ENCODE measurements around the gene MRPL16.

Gene MRPL16

GRCh38 chr11:59769111-59769510, 41.5 kb downstream of the MRPL16 start:
- Histone ChIP-seq H3K79me1 (replicated peaks; ENCODE audit: low read length, poor library complexity, severe bottlenecking) (peaks cover 14% of the 10 kb centered on the region), H2BK15ac (ENCODE audit: low read depth, poor library complexity, severe bottlenecking) (no peak overlapping the region), H4K91ac (ENCODE audit: low read length) (no peak overlapping the region), H2BK120ac (ENCODE audit: low read depth, low read length) (no peak overlapping the region), H3K14ac (ENCODE audit: low read length in 2 of 2) (no peak overlapping the region), H2AFZ (ENCODE audit: low read depth, low read length) (no peak overlapping the region), H2AK5ac (ENCODE audit: low read length, severe bottlenecking) (no peak overlapping the region), H3K36me3 (ENCODE audit: control insufficient read depth in 1 of 2, insufficient read depth in 2 of 2, low read depth in 1 of 2, low read length in 2 of 2) (peaks cover 2 to 12% of the 10 kb centered on the region in 2 experiments), H3K18ac (ENCODE audit: low read depth in 1 of 2, low read length in 2 of 2) (no peak overlapping the region), H3K23ac (ENCODE audit: low read length in 2 of 2) (no peak overlapping the region), H3K9ac (ENCODE audit: low read length) (no peak overlapping the region), H3K4ac (ENCODE audit: low read depth in 1 of 2, low read length in 2 of 2) (no peak overlapping the region), H2BK12ac (ENCODE audit: low read length in 2 of 2) (no peak overlapping the region), H3K4me3 (ENCODE audit: insufficient read depth in 1 of 2, low read depth in 1 of 2, low read length in 2 of 2) (no peak overlapping the region), H3K4me2 (ENCODE audit: low read length, poor library complexity, severe bottlenecking) (no peak overlapping the region), H3K9me3 (ENCODE audit: control insufficient read depth, low read length) (no peaks in the 10 kb centered on the region), H3K4me1 (ENCODE audit: control insufficient read depth, insufficient read depth, low read depth, low read length) (peaks cover 19% of the 10 kb centered on the region), H4K8ac (ENCODE audit: low read length) (no peak overlapping the region), H2BK5ac (ENCODE audit: low read depth, low read length, poor library complexity, severe bottlenecking) (no peak overlapping the region), H3K27ac (ENCODE audit: low read length, poor library complexity, severe bottlenecking) (no peak overlapping the region), H3K27me3 (ENCODE audit: control insufficient read depth in 1 of 2, insufficient read depth in 1 of 2, low read length in 2 of 2) (no peaks in the 10 kb centered on the region)
- 74% methylated on average over 7 of the region's 7 CpGs for WGBS
- DNase-seq: no peak

- H3K4me3 ChIP-seq (ENCODE audit: insufficient read depth in 1 of 2, low read depth in 1 of 2, low read length in 2 of 2): no peak overlapping the region
- 97% methylated on average over 1 of the region's 1 CpG for WGBS
- no peak overlapping the region for H4K8ac ChIP-seq (ENCODE audit: low read length)
- H3K14ac ChIP-seq (ENCODE audit: low read length in 2 of 2): no peak overlapping the region
- H3K9me3 ChIP-seq (ENCODE audit: control insufficient read depth, low read length): no peaks in the 10 kb centered on the region
- no peak overlapping the region for H3K27ac ChIP-seq (ENCODE audit: low read length, poor library complexity, severe bottlenecking)
- no peak overlapping the region for H4K91ac ChIP-seq (ENCODE audit: low read length)
- no peak overlapping the region for H2AK5ac ChIP-seq (ENCODE audit: low read length, severe bottlenecking)
- peaks cover 19% of the 10 kb centered on the region for H3K4me1 ChIP-seq (ENCODE audit: control insufficient read depth, insufficient read depth, low read depth, low read length)
- no peak overlapping the region for H2BK15ac ChIP-seq (ENCODE audit: low read depth, poor library complexity, severe bottlenecking)
- H3K4ac ChIP-seq (ENCODE audit: low read depth in 1 of 2, low read length in 2 of 2): no peak overlapping the region
- H3K36me3 ChIP-seq (ENCODE audit: control insufficient read depth in 1 of 2, insufficient read depth in 2 of 2, low read depth in 1 of 2, low read length in 2 of 2): peaks cover 2 to 11% of the 10 kb centered on the region in 2 experiments
- no peaks in the 10 kb centered on the region for H3K27me3 ChIP-seq (ENCODE audit: control insufficient read depth in 1 of 2, insufficient read depth in 1 of 2, low read length in 2 of 2)
- no peak for DNase-seq
- H3K79me1 ChIP-seq (replicated peaks; ENCODE audit: low read length, poor library complexity, severe bottlenecking): peaks cover 14% of the 10 kb centered on the region
- H2BK12ac ChIP-seq (ENCODE audit: low read length in 2 of 2): no peak overlapping the region
- H3K23ac ChIP-seq (ENCODE audit: low read length in 2 of 2): no peak overlapping the region
- no peak overlapping the region for H2BK5ac ChIP-seq (ENCODE audit: low read depth, low read length, poor library complexity, severe bottlenecking)
- no peak overlapping the region for H2AFZ ChIP-seq (ENCODE audit: low read depth, low read length)
- no peak overlapping the region for H3K4me2 ChIP-seq (ENCODE audit: low read length, poor library complexity, severe bottlenecking)
- H2BK120ac ChIP-seq (ENCODE audit: low read depth, low read length): no peak overlapping the region
- H3K18ac ChIP-seq (ENCODE audit: low read depth in 1 of 2, low read length in 2 of 2): no peak overlapping the region
- H3K9ac ChIP-seq (ENCODE audit: low read length): no peak overlapping the region
Observed at GRCh38 chr11:59767225-59767611, 43.4 kb downstream of the MRPL16 start.

- Histone ChIP-seq H3K4me3 (ENCODE audit: insufficient read depth in 1 of 2, low read depth in 1 of 2, low read length in 2 of 2) (no peak overlapping the region), H2BK12ac (ENCODE audit: low read length in 2 of 2) (no peak overlapping the region), H3K79me1 (replicated peaks; ENCODE audit: low read length, poor library complexity, severe bottlenecking) (peaks cover 15% of the 10 kb centered on the region), H2BK120ac (ENCODE audit: low read depth, low read length) (no peak overlapping the region), H2BK5ac (ENCODE audit: low read depth, low read length, poor library complexity, severe bottlenecking) (no peak overlapping the region), H3K14ac (ENCODE audit: low read length in 2 of 2) (no peak overlapping the region), H3K4ac (ENCODE audit: low read depth in 1 of 2, low read length in 2 of 2) (no peak overlapping the region), H3K18ac (ENCODE audit: low read depth in 1 of 2, low read length in 2 of 2) (no peak overlapping the region), H3K27me3 (ENCODE audit: control insufficient read depth in 1 of 2, insufficient read depth in 1 of 2, low read length in 2 of 2) (no peaks in the 10 kb centered on the region), H2AK5ac (ENCODE audit: low read length, severe bottlenecking) (no peak overlapping the region), H3K36me3 (ENCODE audit: control insufficient read depth in 1 of 2, insufficient read depth in 2 of 2, low read depth in 1 of 2, low read length in 2 of 2) (peaks cover 6 to 11% of the 10 kb centered on the region in 2 experiments), H2AFZ (ENCODE audit: low read depth, low read length) (no peak overlapping the region), H4K91ac (ENCODE audit: low read length) (no peak overlapping the region), H2BK15ac (ENCODE audit: low read depth, poor library complexity, severe bottlenecking) (no peak overlapping the region), H3K4me1 (ENCODE audit: control insufficient read depth, insufficient read depth, low read depth, low read length) (peaks cover 22% of the 10 kb centered on the region), H3K27ac (ENCODE audit: low read length, poor library complexity, severe bottlenecking) (no peak overlapping the region), H3K4me2 (ENCODE audit: low read length, poor library complexity, severe bottlenecking) (no peak overlapping the region), H4K8ac (ENCODE audit: low read length) (no peak overlapping the region), H3K23ac (ENCODE audit: low read length in 2 of 2) (no peak overlapping the region), H3K9ac (ENCODE audit: low read length) (no peak overlapping the region), H3K9me3 (ENCODE audit: control insufficient read depth, low read length) (no peaks in the 10 kb centered on the region)
- WGBS: 93% methylated on average over 6 of the region's 6 CpGs
- no peak for DNase-seq
Observed at GRCh38 chr11:59766542-59767224, 43.9 kb downstream of the MRPL16 start.

- no peak overlapping the region for H3K4me2 ChIP-seq (ENCODE audit: low read length, poor library complexity, severe bottlenecking)
- no peak overlapping the region for H4K91ac ChIP-seq (ENCODE audit: low read length)
- H3K9ac ChIP-seq (ENCODE audit: low read length): no peak overlapping the region
- no peak overlapping the region for H3K4ac ChIP-seq (ENCODE audit: low read depth in 1 of 2, low read length in 2 of 2)
- H2BK120ac ChIP-seq (ENCODE audit: low read depth, low read length): no peak overlapping the region
- no peak overlapping the region for H4K8ac ChIP-seq (ENCODE audit: low read length)
- H3K27me3 ChIP-seq (ENCODE audit: control insufficient read depth in 1 of 2, insufficient read depth in 1 of 2, low read length in 2 of 2): no peaks in the 10 kb centered on the region
- no peaks in the 10 kb centered on the region for H3K9me3 ChIP-seq (ENCODE audit: control insufficient read depth, low read length)
- peaks cover 6 to 23% of the 10 kb centered on the region in 2 experiments for H3K36me3 ChIP-seq (ENCODE audit: control insufficient read depth in 1 of 2, insufficient read depth in 2 of 2, low read depth in 1 of 2, low read length in 2 of 2)
- 96% methylated on average over 3 of the region's 4 CpGs for WGBS
- peaks cover 15% of the 10 kb centered on the region for H3K79me1 ChIP-seq (replicated peaks; ENCODE audit: low read length, poor library complexity, severe bottlenecking)
- H3K18ac ChIP-seq (ENCODE audit: low read depth in 1 of 2, low read length in 2 of 2): no peak overlapping the region
- H2BK5ac ChIP-seq (ENCODE audit: low read depth, low read length, poor library complexity, severe bottlenecking): no peak overlapping the region
- H3K27ac ChIP-seq (ENCODE audit: low read length, poor library complexity, severe bottlenecking): no peak overlapping the region
- H3K4me3 ChIP-seq (ENCODE audit: insufficient read depth in 1 of 2, low read depth in 1 of 2, low read length in 2 of 2): no peak overlapping the region
- no peak for DNase-seq
- peaks cover 23% of the 10 kb centered on the region for H3K4me1 ChIP-seq (ENCODE audit: control insufficient read depth, insufficient read depth, low read depth, low read length)
- no peak overlapping the region for H2AK5ac ChIP-seq (ENCODE audit: low read length, severe bottlenecking)
- H2BK15ac ChIP-seq (ENCODE audit: low read depth, poor library complexity, severe bottlenecking): no peak overlapping the region
- H2AFZ ChIP-seq (ENCODE audit: low read depth, low read length): no peak overlapping the region
- no peak overlapping the region for H2BK12ac ChIP-seq (ENCODE audit: low read length in 2 of 2)
- H3K14ac ChIP-seq (ENCODE audit: low read length in 2 of 2): no peak overlapping the region
- no peak overlapping the region for H3K23ac ChIP-seq (ENCODE audit: low read length in 2 of 2)
Observed at GRCh38 chr11:59765068-59765735, 45.4 kb downstream of the MRPL16 start.
